ENCODE results near the gene SPANXN5. TPM values are rescaled to one million over a fixed set of nuclear protein-coding genes. Genes with fewer than 3 reads are reported as not detected.
"Not testable (repeated sequence)": the region's sequence is repeated elsewhere in the genome, so short reads cannot be mapped to it uniquely, and the experiment has no call there.

SPANXN5 gene
- total and polyA plus RNA-seq, 7 experiments from 2014 or later, result not detected

DNA sequence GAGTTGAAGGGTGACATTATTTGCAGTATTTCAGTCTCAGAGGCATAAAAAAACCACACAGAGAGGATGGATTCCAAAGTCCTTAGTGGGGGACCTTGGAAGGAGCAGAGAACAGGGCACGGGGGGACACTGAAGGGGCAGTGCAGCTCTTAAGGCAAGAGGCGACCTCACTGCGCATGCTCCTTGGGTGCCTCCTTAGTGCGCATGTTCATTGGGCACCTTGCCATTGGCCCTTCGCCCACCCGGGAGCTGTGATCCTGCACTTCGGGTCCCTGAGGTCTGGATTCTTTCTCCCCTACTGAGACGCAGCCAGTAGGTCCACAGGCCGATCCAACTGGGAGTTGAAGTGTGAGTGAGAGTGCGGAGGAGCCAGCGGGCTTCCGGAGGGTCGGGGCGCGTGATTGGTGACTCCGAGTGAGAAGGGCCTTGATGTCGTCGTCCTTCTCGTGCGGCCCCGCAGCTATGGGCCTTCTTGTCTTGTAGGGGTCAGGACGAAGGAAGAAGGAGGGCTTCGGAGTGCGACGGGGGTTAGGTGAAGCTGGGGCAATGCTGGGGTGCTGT, 13.9 kb upstream of the SPANXN5 start, which contains the start of gene XAGE5:
Gene XAGE5, plus strand, starts transcription at position 223 of the 561 bp plus-strand sequence. CDS start 1,280 bp downstream, outside the sequence.
- no peaks in the 10 kb centered on the region for H3K27me3 ChIP-seq (ENCODE audit: control insufficient read depth in 2 of 2, insufficient read depth in 2 of 2, low read length in 2 of 2)
- Mint-ChIP-seq H3K27me3 (no peaks in the 10 kb centered on the region), H3K9me3 (no peaks in the 10 kb centered on the region), H3K27ac (no peak within 1 kb of the TSS), H3K4me1 (no peaks in the 10 kb centered on the region), H3K4me3 (no peak within 1 kb of the TSS), H3K36me3 (no peaks in the 10 kb centered on the region)
- DNase-seq (no peak), ATAC-seq (no peak)
- ChIA-PET POLR2A (no interaction called here), CTCF (no interaction called here)
- intact Hi-C loops (cut with micrococcal nuclease), result no loop called here
- no peak within 1 kb of the TSS for H3K4me3 ChIP-seq (ENCODE audit: low read length)
- H3K4me1 ChIP-seq (ENCODE audit: control insufficient read depth in 2 of 2, insufficient read depth in 2 of 2, low read length in 2 of 2), result no peaks in the 10 kb centered on the region
- no peaks in the 10 kb centered on the region for H3K36me3 ChIP-seq (ENCODE audit: control insufficient read depth in 2 of 3, insufficient read depth in 3 of 3, low read length in 3 of 3)
- no peaks in the 10 kb centered on the region for H3K9me3 ChIP-seq (ENCODE audit: control insufficient read depth in 2 of 3, low read length in 3 of 3)
- no peak within 1 kb of the TSS for H3K27ac ChIP-seq (ENCODE audit: low read depth, low read length)

DNA sequence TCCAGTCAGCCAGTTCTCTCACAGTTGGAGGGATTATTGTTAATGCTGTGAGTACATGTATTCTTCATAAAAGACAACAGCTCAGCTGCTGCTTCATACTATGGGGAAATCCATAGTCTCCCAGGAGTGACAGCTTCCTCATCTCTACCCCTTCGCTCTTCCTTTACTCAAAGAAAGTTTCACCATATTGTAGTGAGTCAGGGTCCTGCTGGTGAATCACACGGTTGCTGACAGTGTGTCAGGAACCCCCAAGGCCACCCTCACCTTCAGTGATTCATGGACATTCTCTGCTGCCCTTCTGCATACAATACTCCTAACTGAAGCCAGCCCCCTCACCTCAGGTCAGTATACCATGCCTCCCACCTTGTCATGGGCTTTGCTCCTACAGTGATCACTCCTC, 7.6 kb upstream of the SPANXN5 start:
- intact Hi-C loops (cut with micrococcal nuclease); CTCF ChIA-PET; H3K4me1 Mint-ChIP-seq; H3K27ac Mint-ChIP-seq; ATAC-seq; H3K9me3 Mint-ChIP-seq; H3K4me3 Mint-ChIP-seq; H3K27me3 ChIP-seq (ENCODE audit: control insufficient read depth in 2 of 2, insufficient read depth in 2 of 2, low read length in 2 of 2); H3K4me3 ChIP-seq (ENCODE audit: low read length); DNase-seq; H3K27ac ChIP-seq (ENCODE audit: low read depth, low read length); H3K36me3 ChIP-seq (ENCODE audit: control insufficient read depth in 2 of 3, insufficient read depth in 3 of 3, low read length in 3 of 3); H3K36me3 Mint-ChIP-seq; H3K9me3 ChIP-seq (ENCODE audit: control insufficient read depth in 2 of 3, low read length in 3 of 3); POLR2A ChIA-PET; H3K4me1 ChIP-seq (ENCODE audit: control insufficient read depth in 2 of 2, insufficient read depth in 2 of 2, low read length in 2 of 2): not testable (repeated sequence)
- peaks cover 0 to 11% (median 0%) of the 10 kb centered on the region in 5 donors for H3K27me3 Mint-ChIP-seq

DNA sequence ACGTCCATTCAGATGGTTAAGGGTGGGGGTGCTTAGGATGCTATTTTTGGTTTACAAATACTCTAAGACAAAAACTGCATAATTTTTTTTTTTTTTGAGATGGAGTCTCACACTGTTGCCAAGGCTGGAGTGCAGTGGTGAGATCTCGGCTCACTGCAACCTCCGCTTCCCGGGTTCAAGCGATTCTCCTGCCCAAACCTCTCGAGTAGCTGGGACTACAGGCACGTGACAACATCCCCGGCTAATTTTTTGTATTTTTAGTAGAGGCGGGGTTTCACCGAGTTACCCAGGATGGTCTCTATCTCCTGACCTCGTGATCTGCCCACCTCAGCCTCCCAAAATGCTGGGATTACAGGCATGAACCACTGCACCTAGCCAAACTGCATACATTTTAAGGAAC, 23.7 kb downstream of the SPANXN5 start:
- H3K9me3 Mint-ChIP-seq; DNase-seq; H3K27ac Mint-ChIP-seq; H3K36me3 Mint-ChIP-seq; H3K4me1 Mint-ChIP-seq; ATAC-seq; H3K9me3 ChIP-seq (ENCODE audit: control insufficient read depth in 2 of 3, low read length in 3 of 3); H3K4me3 ChIP-seq (ENCODE audit: low read length); H3K36me3 ChIP-seq (ENCODE audit: control insufficient read depth in 2 of 3, insufficient read depth in 3 of 3, low read length in 3 of 3); H3K27ac ChIP-seq (ENCODE audit: low read depth, low read length); CTCF ChIA-PET; H3K4me1 ChIP-seq (ENCODE audit: control insufficient read depth in 2 of 2, insufficient read depth in 2 of 2, low read length in 2 of 2); H3K27me3 Mint-ChIP-seq; H3K4me3 Mint-ChIP-seq; intact Hi-C loops (cut with micrococcal nuclease); POLR2A ChIA-PET; H3K27me3 ChIP-seq (ENCODE audit: control insufficient read depth in 2 of 2, insufficient read depth in 2 of 2, low read length in 2 of 2): not testable (repeated sequence)

DNA sequence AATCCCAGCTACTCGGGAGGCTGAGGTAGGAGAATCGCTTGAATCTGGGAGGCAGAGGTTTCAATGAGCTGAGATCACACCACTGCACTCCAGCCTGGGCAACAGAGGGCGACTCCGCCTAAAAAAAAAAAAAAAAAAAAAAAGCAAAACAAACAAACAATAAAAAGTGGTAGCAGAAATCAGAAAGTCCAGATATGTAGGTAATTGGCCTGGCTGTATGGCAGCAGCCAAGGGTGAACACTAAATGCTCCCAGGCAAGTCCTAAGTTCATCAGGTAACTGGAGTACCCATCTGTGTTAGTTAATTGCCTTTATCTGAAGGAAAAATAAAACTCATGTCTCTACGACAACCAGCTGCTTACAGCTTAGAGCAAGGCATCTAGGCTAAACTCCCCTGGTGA, 31.2 kb downstream of the SPANXN5 start:
- H3K4me3 ChIP-seq (ENCODE audit: low read length); H3K9me3 ChIP-seq (ENCODE audit: control insufficient read depth in 2 of 3, low read length in 3 of 3); H3K4me3 Mint-ChIP-seq; CTCF ChIA-PET; intact Hi-C loops (cut with micrococcal nuclease); ATAC-seq; H3K4me1 Mint-ChIP-seq; H3K27me3 ChIP-seq (ENCODE audit: control insufficient read depth in 2 of 2, insufficient read depth in 2 of 2, low read length in 2 of 2); POLR2A ChIA-PET; H3K27ac Mint-ChIP-seq; H3K4me1 ChIP-seq (ENCODE audit: control insufficient read depth in 2 of 2, insufficient read depth in 2 of 2, low read length in 2 of 2); DNase-seq; H3K36me3 Mint-ChIP-seq; H3K27me3 Mint-ChIP-seq; H3K36me3 ChIP-seq (ENCODE audit: control insufficient read depth in 2 of 3, insufficient read depth in 3 of 3, low read length in 3 of 3); H3K9me3 Mint-ChIP-seq; H3K27ac ChIP-seq (ENCODE audit: low read depth, low read length): not testable (repeated sequence)

DNA sequence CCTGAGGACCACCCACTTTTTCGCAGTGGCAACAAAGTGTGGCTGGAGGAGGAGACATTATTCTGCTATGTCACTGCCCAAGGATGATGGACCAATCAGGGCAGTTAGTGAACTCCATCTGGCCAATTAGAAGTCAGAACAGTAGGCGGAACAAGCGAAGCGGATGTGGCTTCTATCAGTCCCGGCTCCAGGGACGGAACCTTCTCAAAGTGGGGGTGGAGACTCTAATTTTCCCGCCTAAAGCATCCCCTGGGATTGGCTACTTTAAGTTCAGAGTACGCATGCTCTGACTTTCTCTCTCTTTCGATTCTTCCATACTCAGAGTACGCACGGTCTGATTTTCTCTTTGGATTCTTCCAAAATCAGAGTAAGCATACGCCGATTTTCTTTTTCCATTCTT, 46.3 kb downstream of the SPANXN5 start, which contains the start of gene SSX2B:
Gene SSX2B, plus strand, starts transcription at position 301 of the 400 bp plus-strand sequence. CDS start 1,429 bp downstream, outside the sequence.
- H3K27ac Mint-ChIP-seq; CTCF ChIA-PET; POLR2A ChIA-PET; H3K4me3 Mint-ChIP-seq; H3K27ac ChIP-seq (ENCODE audit: low read depth, low read length); H3K4me1 ChIP-seq (ENCODE audit: control insufficient read depth in 2 of 2, insufficient read depth in 2 of 2, low read length in 2 of 2); H3K9me3 ChIP-seq (ENCODE audit: control insufficient read depth in 2 of 3, low read length in 3 of 3); H3K27me3 ChIP-seq (ENCODE audit: control insufficient read depth in 2 of 2, insufficient read depth in 2 of 2, low read length in 2 of 2); DNase-seq; H3K4me1 Mint-ChIP-seq; H3K4me3 ChIP-seq (ENCODE audit: low read length); H3K27me3 Mint-ChIP-seq; H3K9me3 Mint-ChIP-seq; H3K36me3 ChIP-seq (ENCODE audit: control insufficient read depth in 2 of 3, insufficient read depth in 3 of 3, low read length in 3 of 3); intact Hi-C loops (cut with micrococcal nuclease); ATAC-seq; H3K36me3 Mint-ChIP-seq: not testable (repeated sequence)

Other genes starting within 250 kb of the SPANXN5 start
- gene SSX7, start 142.5 kb downstream of the SPANXN5 start, total RNA-seq, result not detected
- not detected for gene SSX7, start 142.5 kb downstream of the SPANXN5 start, polyA plus RNA-seq
- not detected for gene SSX2, start 90.2 kb downstream of the SPANXN5 start, total RNA-seq
- not detected for gene SSX2, start 90.2 kb downstream of the SPANXN5 start, polyA plus RNA-seq
- gene SSX2B, start 46.2 kb downstream of the SPANXN5 start, total RNA-seq, result not detected
- gene SSX2B, start 46.2 kb downstream of the SPANXN5 start, polyA plus RNA-seq, result not detected
- not detected for gene XAGE5, start 13.9 kb upstream of the SPANXN5 start, total RNA-seq
- not detected for gene XAGE5, start 13.9 kb upstream of the SPANXN5 start, polyA plus RNA-seq
- gene XAGE3, start 70.7 kb upstream of the SPANXN5 start, total RNA-seq, result not detected
- gene XAGE3, start 70.7 kb upstream of the SPANXN5 start, polyA plus RNA-seq, result not detected
- gene FAM156B, start 99.9 kb upstream of the SPANXN5 start, total RNA-seq, result 10 to 100 TPM in 2 of 5 experiments, 1 to 10 TPM in 3; 7.4 to 17.3 (median 9.4) TPM
- 10 to 100 TPM; 10.1 to 10.7 TPM for gene FAM156B, start 99.9 kb upstream of the SPANXN5 start, polyA plus RNA-seq
- 10 to 100 TPM; 17.6 to 32.3 (median 25.3) TPM for gene FAM156A, start 161.1 kb upstream of the SPANXN5 start, total RNA-seq
- gene FAM156A, start 161.1 kb upstream of the SPANXN5 start, polyA plus RNA-seq, result 1 to 10 TPM; 3.7 to 7.7 TPM

Data from naive thymus-derived CD4-positive, alpha-beta T cell (primary cell).